ENCODE data around the gene ZNF467. TPM values are rescaled to one million over a fixed set of nuclear protein-coding genes. Genes with fewer than 3 reads are reported as not detected.

Gene ZNF467
- total and polyA plus RNA-seq, 2 of the 8 experiments (the other 6 are each of a cell fraction or from before 2014, with no cell fraction given), result 0.50 to 0.51 TPM

DNA sequence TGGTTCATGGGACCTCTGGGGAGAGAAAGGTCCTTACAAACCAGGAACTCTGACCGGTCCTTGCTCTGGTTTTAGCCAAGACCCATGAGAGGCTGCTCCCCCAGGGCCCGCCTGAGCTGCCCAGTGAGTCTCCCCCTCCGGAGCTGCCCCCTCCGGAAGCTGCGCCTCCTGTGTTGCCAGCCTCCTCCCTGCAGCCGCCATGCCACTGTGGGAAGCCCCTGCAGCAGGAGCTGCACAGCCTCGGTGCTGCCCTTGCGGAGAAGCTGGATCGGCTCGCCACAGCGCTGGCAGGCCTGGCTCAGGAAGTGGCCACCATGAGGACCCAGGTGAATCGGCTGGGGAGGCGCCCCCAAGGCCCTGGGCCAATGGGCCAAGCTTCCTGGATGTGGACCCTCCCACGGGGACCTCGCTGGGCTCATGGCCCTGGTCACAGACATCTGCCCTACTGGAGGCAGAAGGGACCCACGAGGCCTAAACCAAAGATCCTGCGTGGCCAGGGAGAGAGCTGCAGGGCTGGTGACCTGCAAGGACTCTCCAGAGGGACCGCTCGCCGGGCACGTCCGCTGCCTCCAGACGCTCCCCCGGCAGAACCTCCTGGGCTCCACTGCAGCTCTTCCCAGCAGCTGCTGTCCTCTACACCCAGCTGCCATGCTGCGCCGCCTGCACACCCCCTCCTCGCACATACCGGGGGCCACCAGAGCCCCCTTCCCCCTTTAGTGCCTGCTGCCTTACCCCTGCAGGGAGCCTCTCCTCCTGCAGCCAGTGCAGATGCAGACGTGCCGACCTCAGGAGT, 40.1 kb downstream of the ZNF467 start:
- H2BK12ac ChIP-seq (ENCODE audit: low read depth, low read length), result no peak overlapping the region
- H2AFZ ChIP-seq (ENCODE audit: low read length), result no peak overlapping the region
- H3K14ac ChIP-seq (ENCODE audit: insufficient read length), result no peak overlapping the region
- H3K9ac ChIP-seq (replicated peaks in 1 of 4; ENCODE audit: extremely low read depth in 1 of 4, low read depth in 3 of 4, low read length in 3 of 4), result no peak overlapping the region
- no peak overlapping the region for H2AK5ac ChIP-seq (ENCODE audit: low read depth, low read length)
- H3K4me1 ChIP-seq (replicated peaks in 1 of 4; ENCODE audit: control insufficient read depth in 3 of 4, insufficient read depth in 4 of 4, low read length in 3 of 4), result peaks cover 0 to 5% (median 0%) of the 10 kb centered on the region in 4 experiments; a peak in 1 of 7 replicates
- FAIRE-seq (no peak), DNase-seq (ENCODE audit: low read depth in 1 of 2, low spot score in 2 of 2) (no peak)
- no peak overlapping the region for H2BK120ac ChIP-seq (replicated peaks; ENCODE audit: low read depth, low read length)
- H3K4me2 ChIP-seq (ENCODE audit: insufficient read depth in 1 of 2, low read depth in 2 of 2, low read length in 2 of 2), result no peak overlapping the region
- peaks cover 0 to 6% of the 10 kb centered on the region in 2 experiments for H4K20me1 ChIP-seq (replicated peaks in 1 of 2; ENCODE audit: control insufficient read depth in 1 of 2, insufficient read depth in 2 of 2, low read length in 2 of 2)
- H4K5ac ChIP-seq (ENCODE audit: insufficient read length, low read depth, low read length), result no peak overlapping the region
- peaks cover 0 to 8% (median 7%) of the 10 kb centered on the region in 4 experiments; a peak in 5 of 8 replicates for H3K36me3 ChIP-seq (ENCODE audit: control insufficient read depth in 2 of 4, insufficient read depth in 4 of 4, low read length in 3 of 4)
- H3K4me3 ChIP-seq (ENCODE audit: extremely low read depth in 1 of 4, insufficient read depth in 2 of 4, low read depth in 3 of 4, low read length in 4 of 4), result no peak overlapping the region
- no peaks in the 10 kb centered on the region for H3K79me2 ChIP-seq (ENCODE audit: control insufficient read depth in 1 of 2, insufficient read depth in 2 of 2, low read length in 2 of 2)
- H4K8ac ChIP-seq (ENCODE audit: extremely low read depth, insufficient read depth, low read length), result no peak overlapping the region
- 96% methylated on average over 13 of the region's 30 CpGs; no CpG with 5 or more reads in 1 of the 2 experiments for WGBS, 2 experiments (ENCODE audit: extremely low coverage in 1 of 2, insufficient coverage in 1 of 2, insufficient read length in 1 of 2, insufficient replicate concordance in 2 of 2, low coverage in 1 of 2, low lambda C conversion rate in 2 of 2, missing lambda C conversion rate in 1 of 2)
- H3K9me3 ChIP-seq (ENCODE audit: insufficient read depth in 2 of 2, low read depth in 1 of 2, low read length in 1 of 2), result no peaks in the 10 kb centered on the region
- no peak overlapping the region for H3K23ac ChIP-seq (ENCODE audit: insufficient read length)
- no peak overlapping the region for H3K18ac ChIP-seq (ENCODE audit: extremely low read depth, low read length)
- no peaks in the 10 kb centered on the region for H3K27me3 ChIP-seq (replicated peaks in 1 of 4; ENCODE audit: control insufficient read depth in 3 of 4, extremely low read depth in 1 of 4, insufficient read depth in 3 of 4, low read length in 3 of 4)
- no peaks in the 10 kb centered on the region for H3K23me2 ChIP-seq (ENCODE audit: low read depth, low read length)
- no peak overlapping the region for H3K4ac ChIP-seq (replicated peaks; ENCODE audit: insufficient read length, low read depth, low read length)
- H3K27ac ChIP-seq (ENCODE audit: low read depth, low read length), result no peak overlapping the region
- no peak overlapping the region for H2BK15ac ChIP-seq (ENCODE audit: low read length)
- H2BK5ac ChIP-seq (ENCODE audit: low read depth, low read length), result no peak overlapping the region
- CTCF ChIA-PET (ENCODE audit: partially characterized antibody), result interaction anchor here (0.9 to 4.0 kb wide), 10 partner anchors 8 to 300 kb away, joined by 3 to 22 read pairs (median 4); no protein-coding TSS in a partner anchor
- no peaks in the 10 kb centered on the region for H3K79me1 ChIP-seq (ENCODE audit: low read depth, low read length)
- no peak overlapping the region for H2BK20ac ChIP-seq (ENCODE audit: low read length)
- POLR2A ChIA-PET (ENCODE audit: partially characterized antibody), result interaction anchor here (1.0 to 1.8 kb wide), 3 partner anchors 10 to 18 kb away, joined by 3 to 6 read pairs (median 6); no protein-coding TSS in a partner anchor
- no peak overlapping the region for H3K56ac ChIP-seq (replicated peaks; ENCODE audit: insufficient read length, low read depth, low read length)
- no peak overlapping the region for H4K91ac ChIP-seq (replicated peaks; ENCODE audit: insufficient read length, low read length)
- TF ChIP-seq TAF7 (optimal IDR thresholded peaks at IDR 0.05; ENCODE audit: borderline replicate concordance, low read depth, low read length), result no peak
- no peak for TF ChIP-seq BRCA1 (IDR thresholded peaks at IDR 0.05; ENCODE audit: low read depth, low read length)
- TF ChIP-seq, protein P1, sequence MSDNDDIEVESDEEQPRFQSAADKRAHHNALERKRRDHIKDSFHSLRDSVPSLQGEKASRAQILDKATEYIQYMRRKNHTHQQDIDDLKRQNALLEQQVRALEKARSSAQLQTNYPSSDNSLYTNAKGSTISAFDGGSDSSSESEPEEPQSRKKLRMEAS (IDR thresholded peaks at IDR 0.05), result no peak
- no peak for TF ChIP-seq TAF1 (IDR thresholded peaks at IDR 0.05; ENCODE audit: low read depth, low read length)
- TF ChIP-seq RFX5 (IDR thresholded peaks at IDR 0.05; ENCODE audit: borderline replicate concordance, low read depth, low read length), result no peak
- TF ChIP-seq FOSL1 (IDR thresholded peaks at IDR 0.05; ENCODE audit: insufficient read depth, low read depth, low read length), result no peak
- TF ChIP-seq EZH2 (IDR thresholded peaks at IDR 0.05; ENCODE audit: low read depth, low read length, severe bottlenecking), result no peak
- no peak for TF ChIP-seq RXRA (IDR thresholded peaks at IDR 0.05; ENCODE audit: insufficient read depth, low read depth, low read length)
- no peak for TF ChIP-seq PHF8 (conservative IDR thresholded peaks at IDR 0.05; ENCODE audit: low read depth, low read length)
- no peak for TF ChIP-seq SP1 (IDR thresholded peaks at IDR 0.05; ENCODE audit: low read depth, low read length)
- no peak for TF ChIP-seq NRF1 (IDR thresholded peaks at IDR 0.05; ENCODE audit: low read depth, low read length)
- no peak for TF ChIP-seq GABPA (IDR thresholded peaks at IDR 0.05; ENCODE audit: borderline replicate concordance, insufficient read depth, low read length)

All from H1 (cell line).